ENCODE data around the gene CPNE1.

CPNE1 gene

GRCh38 chr20:35637276-35637675, 27.4 kb downstream of the CPNE1 start:
- no peak overlapping the region for H3K27ac ChIP-seq
- TF ChIP-seq ZFX (IDR thresholded peaks at IDR 0.05; ENCODE audit: borderline replicate concordance) (no peak), CTCF (IDR thresholded peaks at IDR 0.05) (no peak)

- no peak overlapping the region for H3K27ac ChIP-seq
- TF ChIP-seq ZFX (IDR thresholded peaks at IDR 0.05; ENCODE audit: borderline replicate concordance) (no peak), CTCF (IDR thresholded peaks at IDR 0.05) (no peak)
Observed at GRCh38 chr20:35636095-35636494, 28.6 kb downstream of the CPNE1 start.

- no peak overlapping the region for H3K27ac ChIP-seq
- TF ChIP-seq ZFX (IDR thresholded peaks at IDR 0.05; ENCODE audit: borderline replicate concordance) (no peak), CTCF (IDR thresholded peaks at IDR 0.05) (no peak)
Observed at GRCh38 chr20:35635652-35636051, 29.0 kb downstream of the CPNE1 start.

- TF ChIP-seq ZFX (IDR thresholded peaks at IDR 0.05; ENCODE audit: borderline replicate concordance), result no peak
- no peak for TF ChIP-seq CTCF (IDR thresholded peaks at IDR 0.05)
- H3K27ac ChIP-seq, result no peak overlapping the region
Observed at GRCh38 chr20:35632539-35633115, 32.1 kb downstream of the CPNE1 start.

GRCh38 chr20:35630636-35631035, 34.1 kb downstream of the CPNE1 start:
- TF ChIP-seq ZFX (IDR thresholded peaks at IDR 0.05; ENCODE audit: borderline replicate concordance) (no peak), CTCF (IDR thresholded peaks at IDR 0.05) (no peak)
- H3K27ac ChIP-seq, result no peak overlapping the region

- H3K27ac ChIP-seq, result no peak overlapping the region
- no peak for TF ChIP-seq ZFX (IDR thresholded peaks at IDR 0.05; ENCODE audit: borderline replicate concordance)
- no peak for TF ChIP-seq CTCF (IDR thresholded peaks at IDR 0.05)
Observed at GRCh38 chr20:35629427-35630145, 35.1 kb downstream of the CPNE1 start.

- H3K27ac ChIP-seq, result no peak overlapping the region
- TF ChIP-seq ZFX (IDR thresholded peaks at IDR 0.05; ENCODE audit: borderline replicate concordance), result no peak
- no peak for TF ChIP-seq CTCF (IDR thresholded peaks at IDR 0.05)
Observed at GRCh38 chr20:35627121-35627520, 37.6 kb downstream of the CPNE1 start.
